Keratinocyte (primary cell): ENCODE results near the gene MTFMT.

Experiments used
- EZH2 ChIP-seq: IDR thresholded peaks from one replicate; pipeline ENCODE4 v1.6.1; 2012; ENCODE audit warnings: inconsistent platforms, mild to moderate bottlenecking, low read length, moderate library complexity
- TF ChIP-seq, protein P1 (sequence below), 3 experiments: IDR thresholded peaks in 1 of 3; conservative IDR thresholded peaks in 1 of 3; optimal IDR thresholded peaks in 1 of 3; 2 replicates in 2 of 3; 3 replicates in 1 of 3; pipeline versions ENCODE3 to v1.5.1; 2011; ENCODE audit warnings: low read length in 3 of 3, mild to moderate bottlenecking in 3 of 3, moderate library complexity in 2 of 3, control low read depth in 1 of 3, inconsistent platforms in 1 of 3; ENCODE audit not compliant: insufficient read depth in 2 of 3; ENCODE audit errors: extremely low read depth in 1 of 3

DNA sequence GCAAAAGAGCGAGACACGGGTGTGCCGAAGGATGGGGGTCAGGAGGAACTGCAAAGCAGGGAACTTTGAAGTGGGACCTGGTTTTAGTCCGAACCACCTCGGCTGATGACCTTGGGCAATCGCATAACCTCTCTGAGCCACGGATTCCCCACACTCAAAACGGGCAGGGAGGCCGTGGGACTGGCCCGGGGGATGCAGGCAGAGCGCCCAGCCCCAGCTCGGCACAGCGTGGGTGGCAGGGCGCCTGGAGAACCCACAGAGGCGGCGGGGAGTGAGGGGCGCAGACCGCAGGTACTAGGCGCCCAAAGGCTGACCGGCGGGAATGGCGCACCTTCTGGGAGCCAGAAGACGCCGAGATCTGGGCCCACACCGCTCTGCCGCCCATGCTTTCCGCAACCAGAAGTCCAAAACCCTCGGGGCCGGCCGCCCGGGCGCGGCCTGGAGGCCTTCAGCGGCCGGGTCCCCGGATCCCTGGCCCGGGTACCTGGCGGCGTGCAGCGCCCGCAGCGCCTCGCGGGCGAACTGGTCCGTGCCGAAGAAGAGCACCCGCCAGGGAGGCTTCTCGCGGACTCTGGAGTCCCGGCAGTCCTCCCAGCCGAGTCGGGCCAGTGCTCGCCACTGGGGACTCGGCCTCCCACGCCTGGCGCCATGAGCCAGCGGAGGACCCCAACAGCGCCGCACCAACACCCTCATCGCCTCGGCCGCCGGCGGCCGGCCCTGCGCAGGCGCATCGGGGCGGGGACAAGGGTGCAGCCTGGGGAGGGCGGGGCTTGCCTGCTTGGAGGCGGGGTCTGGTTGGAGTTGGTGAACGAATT lies at the start of gene MTFMT:
- TF ChIP-seq, protein P1, sequence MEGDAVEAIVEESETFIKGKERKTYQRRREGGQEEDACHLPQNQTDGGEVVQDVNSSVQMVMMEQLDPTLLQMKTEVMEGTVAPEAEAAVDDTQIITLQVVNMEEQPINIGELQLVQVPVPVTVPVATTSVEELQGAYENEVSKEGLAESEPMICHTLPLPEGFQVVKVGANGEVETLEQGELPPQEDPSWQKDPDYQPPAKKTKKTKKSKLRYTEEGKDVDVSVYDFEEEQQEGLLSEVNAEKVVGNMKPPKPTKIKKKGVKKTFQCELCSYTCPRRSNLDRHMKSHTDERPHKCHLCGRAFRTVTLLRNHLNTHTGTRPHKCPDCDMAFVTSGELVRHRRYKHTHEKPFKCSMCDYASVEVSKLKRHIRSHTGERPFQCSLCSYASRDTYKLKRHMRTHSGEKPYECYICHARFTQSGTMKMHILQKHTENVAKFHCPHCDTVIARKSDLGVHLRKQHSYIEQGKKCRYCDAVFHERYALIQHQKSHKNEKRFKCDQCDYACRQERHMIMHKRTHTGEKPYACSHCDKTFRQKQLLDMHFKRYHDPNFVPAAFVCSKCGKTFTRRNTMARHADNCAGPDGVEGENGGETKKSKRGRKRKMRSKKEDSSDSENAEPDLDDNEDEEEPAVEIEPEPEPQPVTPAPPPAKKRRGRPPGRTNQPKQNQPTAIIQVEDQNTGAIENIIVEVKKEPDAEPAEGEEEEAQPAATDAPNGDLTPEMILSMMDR (optimal IDR thresholded peaks at IDR 0.05 in 1 of 3, IDR thresholded peaks at IDR 0.05 in 1 of 3, conservative IDR thresholded peaks at IDR 0.05 in 1 of 3; ENCODE audit: extremely low read depth in 1 of 3, insufficient read depth in 2 of 3, low read length in 3 of 3) = peak in 1 of 3 experiments; percentile 0
- TF ChIP-seq EZH2 = no peak
